Activated T-cell treated with anti-CD3 and anti-CD28 coated beads, Interleukin-2, amount 50 U/mL, for 24 hours (primary cell): Measurements from ENCODE around the gene CFD.
"Not testable (repeated sequence)": the region's sequence is repeated elsewhere in the genome, so short reads cannot be mapped to it uniquely, and the experiment has no call there.

ENCODE experiments used
- DNase-seq: peaks from one replicate; pipeline ENCODE4 v3.0.0-alpha.2; 2020
- H3K27ac Mint-ChIP-seq: 2 replicates; pipeline ENCODE4 v1.8.0; 2020; ENCODE audit warnings: mild to moderate bottlenecking, mixed read lengths
- H3K27me3 Mint-ChIP-seq: 2 replicates; pipeline ENCODE4 v1.8.0; 2020; ENCODE audit warnings: mixed read lengths
- H3K36me3 Mint-ChIP-seq: 2 replicates; pipeline ENCODE4 v1.8.0; 2020; ENCODE audit warnings: low read depth, mixed read lengths
- H3K4me1 Mint-ChIP-seq: 2 replicates; pipeline ENCODE4 v1.8.0; 2020; ENCODE audit warnings: low read depth, mixed read lengths
- H3K4me3 Mint-ChIP-seq: 2 replicates; pipeline ENCODE4 v1.8.0; 2020; ENCODE audit warnings: mild to moderate bottlenecking, moderate library complexity, mixed read lengths
- H3K9me3 Mint-ChIP-seq: 2 replicates; pipeline ENCODE4 v1.8.0; 2020; ENCODE audit warnings: mixed read lengths

CFD gene

GRCh38 chr19:879711-880438 lies 20.4 kb downstream of the CFD start:
- no peak for DNase-seq
- Mint-ChIP-seq H3K36me3 (peaks cover 64% of the 10 kb centered on the region), H3K4me1 (no peaks in the 10 kb centered on the region), H3K4me3 (no peak overlapping the region), H3K27me3 (no peaks in the 10 kb centered on the region), H3K9me3 (no peaks in the 10 kb centered on the region), H3K27ac (no peak overlapping the region)

- no peak overlapping the region for H3K27ac Mint-ChIP-seq
- no peak for DNase-seq
- H3K9me3 Mint-ChIP-seq: no peaks in the 10 kb centered on the region
- no peak overlapping the region for H3K4me3 Mint-ChIP-seq
- no peaks in the 10 kb centered on the region for H3K4me1 Mint-ChIP-seq
- no peaks in the 10 kb centered on the region for H3K27me3 Mint-ChIP-seq
- H3K36me3 Mint-ChIP-seq: peaks cover 63% of the 10 kb centered on the region
Measured at GRCh38 chr19:881385-882071, 22.1 kb downstream of the CFD start.

DNA sequence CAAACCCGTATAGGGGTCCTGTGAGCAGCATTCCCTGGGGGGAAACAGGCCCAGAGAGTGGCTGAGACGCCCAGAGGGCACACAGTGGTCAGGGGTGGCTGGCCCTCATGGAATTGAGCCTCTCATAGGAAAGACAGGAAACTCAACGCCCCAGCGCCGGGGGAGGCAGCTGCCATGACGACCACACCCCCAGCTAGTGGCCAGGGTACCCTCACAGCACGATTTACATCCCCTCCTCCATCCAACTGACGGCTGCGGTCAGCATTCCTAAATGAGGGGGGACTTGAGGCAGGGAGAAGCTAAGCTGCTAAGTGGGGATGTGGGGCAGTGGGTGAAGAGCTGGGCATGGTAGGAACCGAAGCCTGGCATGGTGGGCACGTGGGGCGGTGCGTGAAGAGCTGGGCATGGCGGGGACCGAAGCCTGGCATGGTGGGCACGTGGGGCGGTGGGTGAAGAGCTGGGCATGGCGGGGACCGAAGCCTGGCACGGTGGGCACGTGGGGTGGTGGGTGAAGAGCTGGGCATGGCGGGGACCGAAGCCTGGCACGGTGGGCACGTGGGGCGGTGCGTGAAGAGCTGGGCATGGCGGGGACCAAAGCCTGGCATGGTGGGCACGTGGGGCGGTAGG lies 23.5 kb downstream of the CFD start:
- Mint-ChIP-seq H3K4me3 (no peak overlapping the region), H3K27me3 (no peaks in the 10 kb centered on the region), H3K36me3 (peaks cover 68% of the 10 kb centered on the region), H3K27ac (no peak overlapping the region), H3K4me1 (no peaks in the 10 kb centered on the region), H3K9me3 (no peaks in the 10 kb centered on the region)
- DNase-seq: no peak

GRCh38 chr19:883661-884211 lies 24.3 kb downstream of the CFD start:
- Mint-ChIP-seq H3K4me3 (no peak overlapping the region), H3K9me3 (no peaks in the 10 kb centered on the region), H3K27ac (no peak overlapping the region), H3K4me1 (peaks cover 4% of the 10 kb centered on the region), H3K27me3 (no peaks in the 10 kb centered on the region), H3K36me3 (peaks cover 72% of the 10 kb centered on the region)
- DNase-seq: no peak

- no peaks in the 10 kb centered on the region for H3K27me3 Mint-ChIP-seq
- DNase-seq: no peak
- H3K9me3 Mint-ChIP-seq: no peaks in the 10 kb centered on the region
- H3K27ac Mint-ChIP-seq: no peak overlapping the region
- no peak overlapping the region for H3K4me3 Mint-ChIP-seq
- peaks cover 74% of the 10 kb centered on the region for H3K36me3 Mint-ChIP-seq
- peaks cover 5% of the 10 kb centered on the region for H3K4me1 Mint-ChIP-seq
Measured at GRCh38 chr19:884420-885211, 25.2 kb downstream of the CFD start.

- no peak for DNase-seq
- Mint-ChIP-seq H3K4me3 (no peak overlapping the region), H3K27ac (no peak overlapping the region), H3K36me3 (peaks cover 78% of the 10 kb centered on the region), H3K4me1 (peaks cover 5% of the 10 kb centered on the region), H3K9me3 (no peaks in the 10 kb centered on the region), H3K27me3 (no peaks in the 10 kb centered on the region)
Measured at GRCh38 chr19:885536-886224, 26.2 kb downstream of the CFD start.

- DNase-seq: no peak
- no peaks in the 10 kb centered on the region for H3K9me3 Mint-ChIP-seq
- H3K4me3 Mint-ChIP-seq: no peak overlapping the region
- no peaks in the 10 kb centered on the region for H3K27me3 Mint-ChIP-seq
- H3K36me3 Mint-ChIP-seq: peaks cover 65% of the 10 kb centered on the region
- H3K4me1 Mint-ChIP-seq: peaks cover 9% of the 10 kb centered on the region
- no peak overlapping the region for H3K27ac Mint-ChIP-seq
Measured at GRCh38 chr19:887072-887471, 27.6 kb downstream of the CFD start.

DNA sequence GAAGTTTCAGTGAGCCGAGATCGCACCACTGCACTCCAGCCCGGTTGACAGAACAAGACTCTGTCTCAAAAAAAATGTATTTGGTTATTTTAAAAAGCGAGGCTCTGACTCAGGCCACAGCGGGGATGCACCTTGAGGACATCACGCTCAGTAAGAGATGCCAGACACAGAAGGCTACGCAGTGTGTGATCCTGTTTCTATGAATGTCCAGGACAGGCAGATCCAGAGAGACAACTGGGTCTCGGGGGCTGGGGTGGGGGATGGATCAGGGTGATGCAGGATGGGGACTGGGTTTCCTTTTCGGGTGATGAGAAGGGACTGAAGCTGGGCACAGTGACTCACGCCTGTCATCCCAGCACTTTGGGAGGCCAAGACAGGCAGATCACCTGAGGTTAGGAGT lies 28.1 kb downstream of the CFD start:
- no peak overlapping the region for H3K4me3 Mint-ChIP-seq
- no peak for DNase-seq
- H3K9me3 Mint-ChIP-seq: no peaks in the 10 kb centered on the region
- peaks cover 11% of the 10 kb centered on the region for H3K4me1 Mint-ChIP-seq
- peaks cover 61% of the 10 kb centered on the region for H3K36me3 Mint-ChIP-seq
- H3K27ac Mint-ChIP-seq: no peak overlapping the region
- no peaks in the 10 kb centered on the region for H3K27me3 Mint-ChIP-seq

DNA sequence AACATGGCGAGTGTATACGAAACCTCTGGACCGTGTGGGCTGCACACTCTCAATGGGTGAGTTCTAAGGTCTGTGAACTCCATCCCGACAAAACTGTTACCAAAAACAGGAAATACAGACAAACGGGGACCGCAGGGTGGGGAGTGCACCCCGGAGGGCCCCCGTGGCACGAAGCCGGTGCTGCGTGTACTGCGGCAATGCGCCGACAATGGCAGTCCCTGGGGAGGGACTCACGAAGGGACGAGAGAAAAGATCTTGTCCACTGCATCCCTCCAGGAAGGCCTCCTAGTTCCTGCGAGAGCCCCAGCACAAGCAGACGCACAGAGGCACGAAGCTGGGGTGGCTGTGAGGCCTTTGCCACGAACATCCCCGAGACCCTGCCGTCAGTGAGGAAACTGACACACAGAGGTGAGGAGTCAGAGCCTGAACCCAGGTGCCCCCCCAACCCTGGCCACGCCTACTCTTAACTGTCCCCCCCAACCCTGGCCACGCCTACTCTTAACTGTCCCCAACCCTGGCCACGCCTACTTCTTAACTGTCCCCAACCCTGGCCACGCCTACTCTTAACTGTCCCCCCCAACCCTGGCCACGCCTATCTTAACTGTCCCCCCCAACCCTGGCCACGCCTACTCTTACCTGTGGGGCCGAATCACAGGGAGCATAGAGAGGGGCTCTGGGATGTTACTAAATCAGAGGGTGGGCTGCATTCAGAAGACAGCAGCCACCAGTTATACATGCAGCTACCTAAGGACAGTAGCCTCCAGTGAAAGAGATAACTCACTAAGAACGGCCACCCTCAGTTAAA lies 29.3 kb downstream of the CFD start:
- Mint-ChIP-seq H3K27ac (peak overlapping the region; percentile 66), H3K4me1 (peaks cover 19% of the 10 kb centered on the region), H3K9me3 (no peaks in the 10 kb centered on the region), H3K27me3 (no peaks in the 10 kb centered on the region), H3K4me3 (no peak overlapping the region), H3K36me3 (peaks cover 51% of the 10 kb centered on the region)
- DNase-seq: peak; percentile 49

DNA sequence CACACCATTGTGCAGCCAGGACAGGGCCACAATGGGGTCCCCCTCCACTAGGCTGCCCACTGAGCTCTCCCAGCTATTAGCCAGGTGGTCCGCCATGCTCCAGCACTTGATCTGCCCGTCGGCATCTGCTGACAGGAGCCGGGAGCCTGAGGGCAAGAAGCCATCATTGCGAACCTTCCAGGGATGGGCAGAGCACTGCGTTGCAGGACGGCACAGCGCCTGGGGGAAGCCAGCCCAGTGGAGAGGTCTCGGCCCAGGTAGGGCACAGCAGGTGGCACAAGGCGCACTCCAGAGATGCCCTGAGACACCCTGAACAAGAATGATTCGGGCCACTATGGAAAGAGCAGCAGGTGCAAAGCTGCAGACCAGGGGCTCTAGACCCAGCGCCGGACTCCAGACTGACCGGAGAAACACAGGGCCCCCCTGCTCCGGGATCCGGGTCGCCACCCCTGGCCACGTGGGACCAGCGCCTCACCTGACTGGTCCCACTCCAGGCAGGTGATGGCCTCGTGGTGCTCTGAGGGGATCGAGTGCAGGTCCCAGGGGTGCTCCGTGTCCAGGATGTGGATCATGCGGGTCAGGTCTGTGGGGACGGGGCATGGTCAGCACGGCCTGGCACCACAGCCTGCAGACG lies 30.3 kb downstream of the CFD start:
- Mint-ChIP-seq H3K27me3 (no peaks in the 10 kb centered on the region), H3K27ac (peak overlapping the region; percentile 40), H3K4me3 (peak overlapping the region; percentile 8), H3K4me1 (peaks cover 19% of the 10 kb centered on the region), H3K36me3 (peaks cover 43% of the 10 kb centered on the region), H3K9me3 (no peaks in the 10 kb centered on the region)
- no peak for DNase-seq

DNA sequence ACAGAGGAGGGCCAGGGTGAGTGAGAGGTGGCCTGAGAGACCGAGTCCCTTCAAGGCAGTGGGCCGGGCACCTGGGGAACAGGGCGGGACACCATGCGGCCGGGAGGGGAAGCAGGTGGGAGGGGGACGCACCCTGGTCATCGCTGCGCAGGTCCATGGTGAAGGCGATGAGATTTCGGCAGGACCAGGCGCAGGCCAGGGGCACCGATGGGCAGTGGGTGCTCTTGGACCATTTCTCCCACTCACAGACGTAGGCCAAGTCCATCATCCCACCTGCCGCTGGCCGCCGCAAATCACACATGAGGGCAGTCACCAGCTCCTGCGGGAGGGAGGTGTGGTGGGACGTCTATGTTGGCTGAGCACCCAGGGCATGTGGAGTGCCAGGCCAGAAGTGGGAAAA lies 31.4 kb downstream of the CFD start:
- H3K36me3 Mint-ChIP-seq: peaks cover 37% of the 10 kb centered on the region
- peak overlapping the region; percentile 67 for H3K4me3 Mint-ChIP-seq
- no peaks in the 10 kb centered on the region for H3K9me3 Mint-ChIP-seq
- H3K27me3 Mint-ChIP-seq: no peaks in the 10 kb centered on the region
- H3K27ac Mint-ChIP-seq: peak overlapping the region; percentile 79
- H3K4me1 Mint-ChIP-seq: peaks cover 19% of the 10 kb centered on the region
- no peak for DNase-seq

DNA sequence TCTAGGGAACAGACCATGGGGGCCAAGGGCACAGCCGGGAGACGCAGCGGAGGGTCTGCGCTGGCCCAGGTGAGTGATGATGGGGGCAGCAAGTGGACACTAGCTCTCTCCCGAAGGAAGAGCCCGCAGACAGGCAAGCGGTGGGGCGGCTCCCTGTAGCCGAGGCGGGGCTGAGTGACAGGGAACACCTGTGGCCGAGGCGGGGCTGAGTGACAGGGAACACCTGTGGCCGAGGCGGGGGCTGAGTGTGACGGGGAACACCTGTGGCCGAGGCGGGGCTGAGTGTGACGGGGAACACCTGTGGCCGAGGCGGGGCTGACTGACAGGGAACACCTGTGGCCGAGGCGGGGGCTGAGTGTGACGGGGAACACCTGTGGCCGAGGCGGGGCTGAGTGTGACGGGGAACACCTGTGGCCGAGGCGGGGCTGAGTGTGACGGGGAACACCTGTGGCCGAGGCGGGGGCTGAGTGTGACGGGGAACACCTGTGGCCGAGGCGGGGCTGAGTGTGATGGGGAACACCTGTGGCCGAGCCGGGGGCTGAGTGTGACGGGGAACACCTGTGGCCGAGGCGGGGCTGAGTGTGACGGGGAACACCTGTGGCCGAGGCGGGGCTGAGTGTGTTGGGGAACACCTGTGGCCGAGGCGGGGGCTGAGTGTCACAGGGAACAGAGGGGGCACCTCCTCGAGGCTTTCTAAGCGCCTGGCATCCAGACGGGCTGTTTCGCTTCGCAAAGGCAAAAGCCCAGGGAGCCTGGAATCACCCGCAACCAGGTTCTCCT lies 32.1 kb downstream of the CFD start:
- DNase-seq: not testable (repeated sequence)
- peaks cover 19% of the 10 kb centered on the region for H3K4me1 Mint-ChIP-seq
- H3K36me3 Mint-ChIP-seq: peaks cover 38% of the 10 kb centered on the region

More for the DNA sequence above, 32.1 kb downstream of the CFD start:
- H3K27me3 Mint-ChIP-seq, H3K9me3 Mint-ChIP-seq: not testable (repeated sequence)
- Mint-ChIP-seq H3K27ac (peak overlapping the region; percentile 89), H3K4me3 (peak overlapping the region; percentile 85)
